Measurements from ENCODE around the gene PLAA.
A peak's percentile ranks its signal among the peaks of the same experiment; 100 is the strongest.
"Not testable (repeated sequence)": the region's sequence is repeated elsewhere in the genome, so short reads cannot be mapped to it uniquely, and the experiment has no call there.

The PLAA gene

DNA sequence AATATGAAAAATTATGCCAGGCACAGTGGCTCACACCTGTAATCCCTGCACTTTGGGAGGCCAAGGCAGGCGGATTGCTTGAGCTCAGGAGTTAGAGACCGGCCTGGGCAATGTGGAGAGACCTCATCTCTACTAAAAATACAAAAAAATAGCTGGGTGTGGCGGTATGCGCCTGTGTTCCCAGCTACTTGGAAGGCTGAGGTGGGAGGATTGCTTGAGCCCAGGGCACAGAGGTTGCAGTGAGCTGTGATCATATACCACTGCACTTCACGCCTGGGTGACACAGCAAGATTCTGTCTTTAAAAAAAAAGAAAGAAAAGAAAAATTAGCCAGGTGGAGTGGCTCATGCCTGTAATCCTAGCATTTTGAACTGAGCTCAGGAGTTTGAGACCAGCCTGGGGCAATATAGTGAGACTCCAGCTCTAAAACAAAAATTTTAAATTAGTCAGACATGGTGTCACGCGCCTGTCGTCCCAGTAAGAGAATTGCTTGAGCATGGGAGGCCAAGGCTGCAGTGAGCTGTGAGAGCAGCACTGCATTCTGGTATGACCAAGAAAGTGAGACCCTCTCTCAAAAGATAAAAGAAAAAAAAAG, 18.0 kb downstream of the PLAA start:
- DNase-seq = no peak

- DNase-seq = no peak
Observed at GRCh38 chr9:26925609-26926008, 21.4 kb downstream of the PLAA start.

DNA sequence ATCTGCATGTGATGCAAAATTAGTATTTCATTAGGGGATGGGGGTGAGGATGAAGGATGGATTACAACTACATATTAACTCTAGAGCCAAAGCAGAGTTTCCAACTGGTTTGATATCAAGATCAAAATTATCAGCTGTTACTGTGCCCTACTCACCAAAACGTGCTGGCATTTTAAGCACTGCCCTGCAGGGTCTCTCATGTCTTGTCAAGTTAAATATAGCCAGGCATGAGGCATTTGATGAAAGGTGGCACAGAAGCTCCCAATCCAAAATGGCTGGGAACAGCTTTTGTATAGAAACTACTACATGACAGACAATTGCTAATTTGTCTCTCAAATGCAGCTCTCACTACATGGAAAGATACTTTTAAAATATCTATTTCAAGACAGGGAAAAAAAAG, 27.3 kb downstream of the PLAA start:
- DNase-seq = no peak

GRCh38 chr9:26913138-26913668, 33.8 kb downstream of the PLAA start:
- no peak for DNase-seq

GRCh38 chr9:26904671-26905070, 42.4 kb downstream of the PLAA start:
- DNase-seq = no peak

DNA sequence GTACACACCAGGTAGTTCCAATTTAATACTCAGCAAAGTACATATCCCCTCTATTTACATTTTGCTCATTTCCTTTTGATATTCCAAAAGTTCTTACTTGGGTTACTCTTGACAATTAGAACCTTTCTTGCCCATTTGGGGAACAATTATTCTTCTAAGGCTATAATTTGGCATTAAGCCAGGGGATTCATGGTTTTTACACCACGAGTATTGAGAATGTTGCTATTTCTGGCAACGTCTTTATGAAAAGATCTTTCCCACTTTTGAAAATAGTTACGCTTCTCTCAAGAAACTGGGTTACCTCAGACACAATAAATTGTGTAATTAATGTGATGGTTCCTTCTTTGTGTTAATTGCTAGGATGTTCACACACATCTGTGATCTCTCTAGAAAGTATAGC, 43.0 kb downstream of the PLAA start:
- no peak for DNase-seq

- DNase-seq = no peak
Observed at GRCh38 chr9:26893030-26893676, 53.9 kb downstream of the PLAA start.

DNA sequence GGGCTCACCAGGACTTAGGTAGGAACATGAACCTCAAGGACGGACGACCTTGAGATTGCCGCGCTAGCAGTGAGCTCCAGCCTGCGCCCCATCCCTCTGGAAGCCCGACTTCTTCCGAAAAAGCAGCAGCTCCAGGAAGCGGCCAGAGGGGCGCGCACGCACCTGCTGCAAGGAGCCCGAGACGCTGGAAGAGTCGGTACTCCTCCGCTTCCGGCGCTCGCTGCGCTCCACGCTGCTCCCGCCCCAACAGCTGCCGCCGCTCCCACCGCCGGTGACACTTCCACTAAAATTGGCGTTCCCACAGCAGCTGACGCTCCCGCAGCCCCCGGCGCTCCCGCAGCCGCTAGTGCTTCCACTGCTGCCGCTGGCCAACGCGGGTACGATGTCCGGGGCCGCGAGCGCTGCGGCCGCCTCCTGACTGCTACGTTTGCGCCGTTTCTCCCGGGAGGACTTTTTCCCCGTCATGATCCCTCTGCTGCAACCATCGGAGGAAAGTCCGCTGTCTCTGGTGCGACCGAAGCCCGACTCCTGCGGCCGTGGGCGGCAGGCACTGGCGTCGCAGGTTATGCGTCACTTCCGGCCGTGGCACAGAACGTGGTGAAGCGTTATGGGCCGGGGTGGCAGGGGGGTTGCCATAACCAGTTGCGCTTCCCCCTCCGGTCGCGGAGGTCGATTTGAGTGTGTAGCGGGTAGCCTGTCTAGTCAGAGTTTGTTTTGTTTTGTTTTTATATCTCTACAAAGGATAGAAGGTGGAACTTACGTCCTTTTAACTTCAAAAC, 54.6 kb downstream of the PLAA start, which contains the start of gene CAAP1:
TSS of gene CAAP1 (minus strand) at position 552 of the 779 bp plus-strand sequence. CDS start at position 465, 87 bp downstream.
- DNase-seq = peak; percentile 92 to 94

DNA sequence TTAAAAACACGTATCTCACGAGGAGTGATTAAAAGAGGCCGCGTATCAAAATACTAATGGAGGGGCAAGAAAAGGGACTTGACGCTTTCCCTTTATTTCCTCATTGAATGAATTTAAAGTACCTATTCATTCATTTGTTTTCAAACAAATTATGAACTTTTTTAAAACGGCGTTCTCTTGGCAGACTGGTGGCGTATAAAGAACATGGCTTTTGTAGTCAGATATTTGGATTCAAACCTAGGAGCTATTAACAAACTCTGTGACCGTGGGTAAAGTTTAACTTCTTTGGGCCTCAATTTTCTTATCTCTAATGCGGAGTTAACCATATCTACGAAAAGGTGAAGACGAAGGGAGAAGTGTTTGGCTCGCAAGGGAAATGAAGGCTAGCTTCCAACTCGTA, 55.3 kb downstream of the PLAA start:
- no peak for DNase-seq

- DNase-seq = no peak
Observed at GRCh38 chr9:26888271-26888670, 58.8 kb downstream of the PLAA start.

- DNase-seq = no peak
Observed at GRCh38 chr9:26882154-26882553, 64.9 kb downstream of the PLAA start.

GRCh38 chr9:26880262-26880661, 66.8 kb downstream of the PLAA start:
- no peak for DNase-seq

GRCh38 chr9:26875155-26875554, 71.9 kb downstream of the PLAA start:
- not testable (repeated sequence) for DNase-seq

DNA sequence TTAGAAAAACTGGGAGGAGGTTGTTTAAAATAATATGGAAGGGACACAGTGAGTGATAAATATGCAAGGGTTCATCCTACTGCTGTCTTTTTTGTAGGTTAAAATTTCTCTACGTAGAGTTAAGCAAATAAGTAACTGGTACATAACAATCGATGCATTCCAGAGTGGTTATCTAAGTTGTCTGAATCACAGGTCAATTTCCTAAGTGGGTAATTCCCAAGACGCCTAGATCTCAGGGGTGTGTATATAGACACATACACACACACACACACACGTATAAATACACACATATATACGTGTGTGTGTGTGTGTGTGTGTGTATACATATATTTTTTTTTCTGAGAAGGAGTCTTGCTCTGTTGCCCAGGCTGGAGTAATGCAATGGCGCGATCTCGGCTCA, 76.8 kb downstream of the PLAA start:
- DNase-seq = no peak

- DNase-seq = no peak
Observed at GRCh38 chr9:26863074-26863473, 84.0 kb downstream of the PLAA start.

GRCh38 chr9:26856413-26857032, 90.5 kb downstream of the PLAA start:
- peak in 1 of 2 donors; percentile 14 for DNase-seq

All from CD4-positive, alpha-beta T cell treated with Interleukin-4 for 1 hour (primary cell).